Common myeloid progenitor, CD34-positive (primary cell): ENCODE measurements around the gene CACNG8.

Source experiments
- CTCF ChIA-PET: fragments of 350-600 bp; sonication (Branson Sonifier 250); formaldehyde crosslinking; loops from one replicate; lab custom pipeline; 2021; ENCODE audit warnings: antibody characterized with exemption; lab: Charles Lee
- POLR2A ChIA-PET: fragments of 350-600 bp; sonication (Branson Sonifier 250); formaldehyde crosslinking; loops from one replicate; lab custom pipeline; 2021; ENCODE audit warnings: antibody characterized with exemption; lab: Charles Lee
- DNase-seq, 3 donors: peaks; one replicate each; pipeline versions ENCODE4 v3.0.0 to v3.0.0-alpha.2; 2013
- H3K27ac ChIP-seq, 2 experiments: 1 replicate in 1 of 2; 2 replicates in 1 of 2; pipeline ENCODE4 v1.7.0; 2013; ENCODE audit warnings: inconsistent platforms in 2 of 2, low read length in 2 of 2, mild to moderate bottlenecking in 2 of 2, low read depth in 1 of 2, moderate library complexity in 1 of 2; ENCODE audit not compliant: severe bottlenecking in 2 of 2, insufficient read depth in 1 of 2, poor library complexity in 1 of 2
- H3K27me3 ChIP-seq, 5 experiments: replicated peaks in 2 of 5; 1 replicate in 3 of 5; 2 replicates in 2 of 5; pipeline versions ENCODE4 v1.6.1 to v1.7.0; 2013; ENCODE audit warnings: low read length in 4 of 5, mild to moderate bottlenecking in 2 of 5, moderate library complexity in 2 of 5, inconsistent platforms in 1 of 5; ENCODE audit not compliant: insufficient read depth in 5 of 5, control insufficient read depth in 4 of 5
- H3K36me3 ChIP-seq, 4 experiments: 1 replicate in 2 of 4; 2 replicates in 2 of 4; pipeline versions ENCODE4 v1.6.1 to v1.7.0; 2013; ENCODE audit warnings: low read length in 3 of 4, control low read depth in 1 of 4, mild to moderate bottlenecking in 1 of 4; ENCODE audit not compliant: control insufficient read depth in 4 of 4, insufficient read depth in 4 of 4
- H3K4me1 ChIP-seq, 4 experiments: 1 replicate in 3 of 4; 2 replicates in 1 of 4; pipeline versions ENCODE4 v1.6.1 to v1.7.1; 2013; ENCODE audit warnings: low read length in 3 of 4, mild to moderate bottlenecking in 3 of 4, control low read depth in 1 of 4, inconsistent platforms in 1 of 4, moderate library complexity in 1 of 4; ENCODE audit not compliant: control insufficient read depth in 4 of 4, insufficient read depth in 4 of 4; ENCODE audit errors: control extremely low read depth in 1 of 4
- H3K4me3 ChIP-seq, 7 experiments: 1 replicate in 4 of 7; 2 replicates in 3 of 7; pipeline versions ENCODE4 v1.5.1 to v1.7.0; 2013; ENCODE audit warnings: mild to moderate bottlenecking in 7 of 7, low read length in 6 of 7, moderate library complexity in 6 of 7, inconsistent platforms in 2 of 7, low read depth in 2 of 7, control low read depth in 1 of 7; ENCODE audit not compliant: insufficient read depth in 4 of 7, control insufficient read depth in 1 of 7; ENCODE audit errors: extremely low read depth in 1 of 7
- H3K9me3 ChIP-seq, 5 experiments: 1 replicate in 4 of 5; 2 replicates in 1 of 5; pipeline versions ENCODE4 v1.6.1 to v1.7.1; 2013; ENCODE audit warnings: low read length in 4 of 5, mild to moderate bottlenecking in 2 of 5, inconsistent platforms in 1 of 5, low read depth in 1 of 5, moderate library complexity in 1 of 5; ENCODE audit not compliant: control insufficient read depth in 4 of 5, insufficient read depth in 2 of 5; ENCODE audit errors: control extremely low read depth in 1 of 5
- WGBS: methylation state at CpG from one replicate; pipeline ENCODE4 v1.1.5; 2013; ENCODE audit not compliant: insufficient coverage; 5-methylcytosine and 5-hydroxymethylcytosine counted together

Gene CACNG8

DNA sequence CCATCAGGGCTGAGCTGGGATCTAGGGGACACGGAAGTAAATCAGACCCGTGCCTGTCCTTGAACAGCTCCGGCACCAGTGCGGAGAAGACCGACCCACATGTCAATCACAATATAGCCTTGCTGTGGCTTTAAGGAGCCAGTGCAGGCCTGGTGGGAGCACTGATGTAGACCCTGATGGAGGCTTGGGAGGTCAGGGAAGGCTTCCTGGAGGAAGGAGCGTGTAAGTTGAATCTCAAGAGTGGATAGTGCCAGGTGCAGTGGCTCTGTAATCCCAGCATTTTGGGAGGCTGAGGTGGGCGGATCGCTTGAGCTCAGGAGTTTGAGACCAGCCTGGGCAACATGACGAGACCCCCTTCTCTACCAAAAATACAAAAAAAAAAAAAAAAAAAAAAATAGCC is 10.8 kb upstream of the CACNG8 start:
- peaks cover 0 to 6% (median 0%) of the 10 kb centered on the region in 5 experiments for H3K9me3 ChIP-seq
- CTCF ChIA-PET = interaction anchor here (1.3 kb wide), 1 partner anchor 98 kb away, joined by 3 read pairs; no protein-coding TSS in a partner anchor
- H3K27ac ChIP-seq = no peak overlapping the region
- H3K36me3 ChIP-seq = no peaks in the 10 kb centered on the region
- H3K4me3 ChIP-seq = no peak overlapping the region
- peaks cover 3 to 49% (median 4%) of the 10 kb centered on the region in 5 experiments for H3K27me3 ChIP-seq
- 100% methylated on average over 2 of the region's 9 CpGs for WGBS
- no peak for DNase-seq
- H3K4me1 ChIP-seq = no peaks in the 10 kb centered on the region
- POLR2A ChIA-PET = no interaction called here

DNA sequence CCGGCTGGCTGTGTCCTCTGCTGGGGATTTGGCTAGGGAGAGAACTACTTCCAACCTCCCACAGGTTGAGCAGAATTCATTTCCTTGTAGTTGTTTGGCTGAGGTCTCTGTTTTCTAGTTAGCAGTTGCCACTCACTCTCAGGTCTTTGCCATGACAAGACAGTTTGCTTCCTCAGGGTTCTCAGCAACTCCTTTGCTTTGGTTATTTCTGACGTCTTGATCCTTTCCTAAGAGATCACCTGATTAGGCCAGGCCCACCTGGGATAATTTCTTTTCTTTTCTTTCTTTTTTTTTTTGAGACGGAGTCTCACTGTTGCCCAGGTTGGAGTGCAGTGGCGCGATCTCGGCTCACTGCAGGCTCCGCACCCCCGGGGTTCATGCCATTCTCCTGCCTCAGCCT is 9.4 kb upstream of the CACNG8 start:
- H3K27ac ChIP-seq = no peak overlapping the region
- no peaks in the 10 kb centered on the region for H3K4me1 ChIP-seq
- H3K36me3 ChIP-seq = no peaks in the 10 kb centered on the region
- peaks cover 0 to 6% (median 0%) of the 10 kb centered on the region in 5 experiments for H3K9me3 ChIP-seq
- H3K27me3 ChIP-seq = peaks cover 4 to 53% (median 15%) of the 10 kb centered on the region in 5 experiments
- POLR2A ChIA-PET = no interaction called here
- no peak for DNase-seq
- 87% methylated on average over 2 of the region's 8 CpGs for WGBS
- no peak overlapping the region for H3K4me3 ChIP-seq
- CTCF ChIA-PET = no interaction called here

DNA sequence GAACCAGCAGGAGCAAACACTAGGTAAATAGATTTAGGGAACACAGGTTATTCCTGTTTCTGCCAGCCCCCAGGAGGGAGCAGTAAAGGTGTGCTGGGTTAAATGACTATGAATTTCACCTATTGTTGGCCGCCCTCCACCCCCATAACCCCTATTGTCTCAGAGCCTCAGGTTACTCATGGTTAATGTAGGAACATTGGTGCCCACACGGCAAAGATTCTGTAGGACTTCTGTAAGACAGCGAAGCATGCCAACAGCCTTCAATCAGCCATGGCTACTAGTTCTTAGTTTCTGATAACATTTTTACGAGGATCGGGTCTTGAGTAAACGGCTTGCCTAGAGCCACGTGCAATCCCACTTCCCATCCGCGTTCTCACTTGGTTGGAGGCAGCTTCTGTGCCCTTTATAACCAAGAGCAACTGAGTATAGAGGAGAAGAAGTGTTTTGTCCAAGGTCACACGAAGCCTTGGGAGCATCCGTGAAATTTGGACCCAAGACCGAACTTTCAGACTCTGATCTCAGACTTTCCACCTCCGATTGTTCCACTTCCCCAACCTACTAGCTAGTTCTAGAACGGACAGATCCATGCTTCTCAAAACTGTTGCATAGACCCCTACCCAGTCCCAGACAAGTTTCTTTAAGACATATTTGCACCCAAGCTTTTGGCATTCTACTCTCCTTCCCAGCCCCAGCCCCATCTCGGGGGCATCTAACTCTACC is 5.1 kb upstream of the CACNG8 start:
- H3K36me3 ChIP-seq = no peaks in the 10 kb centered on the region
- CTCF ChIA-PET = no interaction called here
- DNase-seq = no peak
- POLR2A ChIA-PET = no interaction called here
- H3K4me1 ChIP-seq = peaks cover 0 to 4% (median 1%) of the 10 kb centered on the region in 4 experiments
- 2% methylated on average over 12 of the region's 15 CpGs for WGBS
- H3K9me3 ChIP-seq = peaks cover 0 to 6% (median 0%) of the 10 kb centered on the region in 5 experiments
- H3K27ac ChIP-seq = no peak overlapping the region
- H3K4me3 ChIP-seq = no peak overlapping the region
- H3K27me3 ChIP-seq = peaks cover 4 to 74% (median 34%) of the 10 kb centered on the region in 5 experiments

DNA sequence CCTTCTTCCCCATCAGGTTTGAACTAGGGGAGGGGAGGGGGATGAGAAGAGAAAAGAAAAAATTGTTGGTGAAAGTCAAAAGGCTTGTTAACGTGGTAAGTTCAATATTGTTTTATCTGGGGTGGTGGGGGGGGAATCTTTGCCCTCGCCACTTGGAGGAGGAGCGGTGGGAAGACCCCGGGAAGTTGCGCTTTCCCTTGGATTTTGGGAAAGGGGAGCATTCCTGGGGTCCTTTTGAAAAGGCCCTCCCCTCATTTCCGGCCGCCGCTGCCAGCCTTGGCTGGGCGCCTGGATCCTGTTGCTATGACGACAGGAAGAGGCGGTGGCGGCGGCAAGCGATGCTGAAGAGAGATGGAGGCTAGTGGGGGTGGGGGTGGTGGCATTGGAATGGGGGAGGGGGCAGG is 4.6 kb upstream of the CACNG8 start:
- POLR2A ChIA-PET = no interaction called here
- H3K4me1 ChIP-seq = peaks cover 0 to 6% (median 1%) of the 10 kb centered on the region in 4 experiments
- 17% methylated on average over 5 of the region's 14 CpGs for WGBS

DNA sequence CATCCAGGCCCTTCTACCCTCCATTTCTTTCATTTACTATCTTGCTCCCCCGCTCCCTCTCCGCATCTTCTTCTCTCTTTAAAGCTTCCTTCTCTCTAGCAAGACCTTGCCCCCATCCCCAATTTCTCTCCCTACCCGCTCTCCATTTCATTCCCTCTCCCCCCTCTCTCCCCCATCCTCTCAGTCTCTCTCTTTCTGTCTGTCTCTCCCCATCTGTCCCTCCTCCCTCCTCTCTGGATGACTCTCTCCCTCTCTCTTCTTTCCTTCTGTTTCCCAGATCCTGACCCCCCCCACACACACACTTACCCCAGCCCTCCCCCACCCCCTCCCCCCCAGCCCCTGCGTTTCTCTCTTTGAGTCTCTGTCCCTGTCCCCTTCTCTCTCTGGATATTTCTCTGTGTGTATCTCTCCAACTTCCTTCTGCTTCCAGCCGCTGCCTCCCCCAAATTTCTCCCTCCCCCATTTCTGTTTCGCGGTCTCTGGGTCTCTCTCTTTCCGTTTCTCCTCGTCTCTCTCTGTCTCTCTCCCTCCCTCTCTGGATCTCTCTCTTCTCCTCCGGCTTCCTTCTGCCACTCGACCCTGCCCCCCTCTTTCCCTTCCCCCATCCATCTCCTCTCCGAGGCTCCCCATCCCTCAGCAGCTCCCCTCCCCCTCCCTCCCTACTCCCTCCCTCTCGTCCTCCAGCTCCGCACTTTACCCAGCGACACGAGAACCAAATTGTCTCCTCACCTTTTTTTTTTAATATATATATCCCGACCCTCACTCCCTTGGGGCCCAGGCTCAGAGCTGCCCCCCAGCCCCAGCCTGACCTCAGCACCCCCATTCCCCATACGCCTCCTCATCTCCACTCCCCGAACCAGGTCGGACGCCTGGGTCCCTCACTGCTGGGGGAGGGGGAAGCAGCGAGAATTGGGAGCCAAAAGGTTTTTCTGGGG is 3.6 kb upstream of the CACNG8 start:
- Histone ChIP-seq H3K27ac (no peak overlapping the region), H3K4me3 (no peak overlapping the region), H3K4me1 (peaks cover 0 to 6% (median 1%) of the 10 kb centered on the region in 4 experiments), H3K9me3 (peaks cover 0 to 1% (median 0%) of the 10 kb centered on the region in 5 experiments), H3K27me3 (peaks cover 4 to 84% (median 39%) of the 10 kb centered on the region in 5 experiments), H3K36me3 (no peaks in the 10 kb centered on the region)
- ChIA-PET POLR2A (no interaction called here), CTCF (interaction anchor here (0.6 kb wide), 1 partner anchor 1037 kb away, joined by 3 read pairs; no protein-coding TSS in a partner anchor)
- DNase-seq = no peak
- WGBS = 3% methylated on average over 11 of the region's 22 CpGs

More for the DNA sequence above, 4.6 kb upstream of the CACNG8 start:
- H3K27me3 ChIP-seq = peaks cover 4 to 77% (median 34%) of the 10 kb centered on the region in 5 experiments
- no peak overlapping the region for H3K4me3 ChIP-seq
- H3K36me3 ChIP-seq = no peaks in the 10 kb centered on the region
- peaks cover 0 to 6% (median 0%) of the 10 kb centered on the region in 5 experiments for H3K9me3 ChIP-seq
- CTCF ChIA-PET = no interaction called here
- no peak for DNase-seq
- no peak overlapping the region for H3K27ac ChIP-seq

DNA sequence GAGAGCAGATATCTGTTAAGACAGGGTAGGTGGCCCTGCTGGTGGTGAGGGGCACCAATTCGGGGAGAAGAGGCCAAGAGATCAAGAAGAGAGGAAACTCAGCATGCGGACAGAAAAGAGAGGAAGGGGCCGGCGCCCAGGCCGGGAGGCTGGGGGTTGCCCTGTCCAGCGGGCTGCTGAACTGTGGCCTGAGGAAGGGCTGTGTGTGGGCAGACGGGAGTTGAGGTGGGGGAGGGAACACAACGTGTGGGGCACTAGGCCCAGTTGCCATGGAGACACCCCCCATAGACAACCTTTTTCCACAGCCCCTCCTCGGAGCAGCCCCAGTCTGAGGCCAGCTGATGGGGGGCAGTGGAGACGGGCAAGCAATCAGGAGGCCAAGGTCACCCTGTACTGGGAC is 2.5 kb upstream of the CACNG8 start:
- H3K27ac ChIP-seq = no peak overlapping the region
- DNase-seq = no peak
- H3K4me1 ChIP-seq = peaks cover 0 to 10% (median 2%) of the 10 kb centered on the region in 4 experiments
- no peaks in the 10 kb centered on the region for H3K36me3 ChIP-seq
- CTCF ChIA-PET = no interaction called here
- peaks cover 10 to 91% (median 48%) of the 10 kb centered on the region in 5 experiments for H3K27me3 ChIP-seq
- WGBS = 14% methylated on average over 4 of the region's 10 CpGs
- H3K9me3 ChIP-seq = no peaks in the 10 kb centered on the region
- no peak overlapping the region for H3K4me3 ChIP-seq
- POLR2A ChIA-PET = no interaction called here
